Stimulated activated CD8-positive, alpha-beta memory T cell treated with anti-CD3 and anti-CD28 coated beads, Interleukin-15, amount 100 ng/mL, for 4 hours (primary cell): ENCODE data around the gene PANK1.

ENCODE experiments used
- DNase-seq, 2 donors: peaks; one replicate each; pipeline ENCODE4 v3.0.0-alpha.2; 2020; ENCODE audit warnings: low read depth in 2 of 2

The PANK1 gene

DNA sequence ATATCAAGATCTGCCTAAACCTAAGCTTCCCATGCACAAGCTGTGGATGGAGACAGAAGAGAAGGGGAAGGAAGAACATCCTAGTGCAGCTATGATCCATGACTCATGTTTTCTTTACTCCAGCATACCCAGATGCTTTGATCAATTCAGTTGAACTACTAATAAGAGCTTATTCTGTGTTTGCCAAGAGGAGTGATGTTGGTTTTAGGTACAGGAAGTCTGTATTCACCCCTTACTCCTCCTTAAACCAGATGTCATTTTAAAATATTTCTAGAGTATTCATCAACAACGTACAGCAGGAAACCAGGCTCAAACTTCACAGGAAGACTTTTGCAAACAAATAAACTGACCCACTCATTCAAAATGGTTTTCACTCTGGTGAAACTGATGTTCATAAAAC lies 29.2 kb downstream of the PANK1 start:
- DNase-seq, result no peak

DNA sequence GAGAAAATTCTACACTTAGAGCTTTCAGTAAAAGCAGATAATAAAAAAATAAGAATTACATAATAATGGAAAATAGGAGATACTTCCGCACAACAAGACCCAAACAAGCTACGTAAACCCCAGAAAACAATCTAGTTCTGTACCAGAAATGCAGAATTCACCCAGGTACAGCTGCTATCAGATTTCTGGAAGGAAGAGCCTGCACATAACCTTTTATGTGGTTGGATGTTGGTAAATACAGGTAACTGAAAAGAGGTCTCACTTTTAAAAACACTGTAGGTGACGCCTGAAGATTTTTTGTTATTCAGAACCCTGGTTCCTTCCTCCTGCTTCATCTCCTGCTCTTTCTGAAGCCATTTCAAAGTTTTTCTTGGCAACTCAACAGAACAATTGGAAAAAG lies 29.9 kb downstream of the PANK1 start:
- DNase-seq, result no peak

DNA sequence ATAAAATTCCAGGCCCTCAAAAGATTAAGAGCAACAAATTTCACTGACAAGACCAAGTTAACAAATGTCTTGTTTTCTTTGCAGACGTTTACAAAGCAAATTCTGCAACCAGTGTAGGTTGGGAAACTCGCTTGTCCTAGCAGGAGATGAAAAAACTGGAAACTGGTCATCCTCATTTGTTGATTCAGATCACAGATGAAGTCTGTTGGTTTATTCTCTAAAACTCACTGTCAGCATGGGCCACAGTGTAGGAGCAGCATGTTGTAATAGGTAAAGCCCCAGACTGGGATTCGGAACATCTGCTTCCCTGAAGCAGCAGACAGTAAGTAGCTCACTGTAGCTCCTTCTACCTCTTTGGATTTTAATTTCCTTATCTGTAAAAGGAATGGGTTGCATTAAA lies 31.5 kb downstream of the PANK1 start:
- no peak for DNase-seq

DNA sequence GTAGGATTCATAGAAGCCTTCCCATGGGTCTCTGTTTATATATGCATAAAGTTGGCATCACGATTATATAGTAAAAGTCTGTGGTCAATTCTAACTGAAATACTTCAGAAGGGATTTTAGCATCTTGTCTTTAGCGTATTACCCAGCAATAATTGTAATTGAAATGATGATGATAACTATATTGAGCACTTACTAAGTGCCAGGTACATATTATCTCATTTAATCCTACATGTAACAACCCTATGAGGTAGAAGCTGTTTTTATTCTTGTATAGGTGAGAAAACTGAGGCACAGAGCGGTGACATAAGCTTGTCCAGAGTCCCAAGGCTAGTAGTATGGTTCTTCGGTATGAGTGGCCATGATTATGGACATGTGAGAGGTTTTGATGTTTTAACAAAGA lies 33.8 kb downstream of the PANK1 start:
- no peak for DNase-seq

DNA sequence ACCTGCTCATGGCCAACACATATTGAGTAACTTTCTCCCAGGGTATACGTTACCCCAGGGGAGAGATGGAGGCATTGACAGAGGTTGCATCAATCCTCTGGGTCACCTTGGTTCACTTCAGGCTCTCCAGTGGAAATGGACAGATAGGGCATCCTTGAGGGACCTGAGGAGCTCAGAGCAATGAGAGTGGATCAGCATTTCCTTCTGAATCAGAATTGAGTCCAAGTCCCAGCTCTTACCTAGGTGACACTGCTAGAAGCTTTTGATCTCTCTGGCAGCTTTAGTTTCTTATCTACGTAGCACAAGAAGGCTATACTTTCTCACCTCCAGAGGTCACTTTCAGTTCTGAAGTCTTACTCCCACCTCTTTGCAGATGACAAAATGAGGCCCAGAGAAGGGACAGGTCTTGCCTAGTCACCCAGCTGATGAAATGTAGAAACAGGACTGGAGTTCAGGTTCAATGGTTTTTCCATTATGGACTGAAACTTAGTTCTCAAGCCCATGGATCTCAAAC lies 35.2 kb downstream of the PANK1 start:
- no peak for DNase-seq

DNA sequence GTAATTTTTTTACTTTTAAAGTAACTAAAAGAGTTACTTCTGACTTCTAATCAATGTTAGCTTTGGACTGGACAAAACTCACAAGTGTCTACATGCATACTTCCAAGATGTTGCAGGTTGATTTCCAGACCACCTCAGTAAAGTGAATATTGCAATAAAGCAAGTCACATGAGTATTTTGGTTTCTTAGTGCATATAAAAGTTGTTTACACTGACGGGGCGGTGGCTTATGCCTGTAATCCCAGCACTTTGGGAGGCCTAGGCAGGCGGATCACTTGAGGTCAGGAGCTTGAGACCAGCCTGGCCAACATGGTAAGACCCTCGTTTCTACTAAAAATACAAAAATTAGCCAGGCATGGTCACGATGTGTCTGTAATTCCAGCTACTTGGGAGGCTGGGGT lies 40.8 kb downstream of the PANK1 start:
- DNase-seq, result no peak

DNA sequence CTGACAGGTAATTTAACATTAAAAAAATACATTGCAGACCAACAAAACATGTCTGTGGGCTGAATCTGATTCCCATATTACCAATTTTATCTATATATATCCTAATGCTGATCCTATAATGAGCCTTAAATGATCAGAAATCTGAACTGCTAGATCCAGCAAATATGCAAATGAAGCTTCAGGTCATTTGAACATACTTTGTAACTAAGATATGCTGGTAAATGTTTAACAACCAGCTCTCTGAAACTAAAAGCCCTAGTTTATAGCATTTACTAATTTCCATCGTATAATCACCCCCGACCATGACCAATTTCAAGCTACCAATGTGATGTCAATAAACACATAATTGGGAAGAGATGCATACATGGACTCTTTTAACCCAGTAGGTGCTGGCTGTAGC lies 42.1 kb downstream of the PANK1 start:
- DNase-seq, result no peak

GRCh38 chr10:89601728-89602361 lies 43.2 kb downstream of the PANK1 start:
- DNase-seq, result no peak

DNA sequence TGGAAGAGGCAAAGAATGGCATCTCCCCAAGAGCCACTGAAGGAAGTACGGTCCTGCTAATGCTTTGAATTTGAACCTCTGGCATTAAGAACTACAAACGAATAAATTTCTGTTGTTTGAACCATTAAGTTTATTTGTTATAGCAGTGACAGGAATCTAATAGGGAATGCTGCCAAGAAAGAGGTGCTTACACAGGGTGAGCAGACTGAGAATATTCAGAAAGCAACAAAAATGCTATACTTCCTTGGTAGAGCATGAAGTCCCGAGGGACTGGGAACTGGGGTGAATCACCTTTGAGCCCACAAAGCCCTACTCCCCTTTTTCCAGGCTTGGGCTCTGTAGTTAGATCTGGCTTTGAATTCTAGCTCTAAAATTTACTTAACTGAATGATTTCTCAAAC lies 45.0 kb downstream of the PANK1 start:
- DNase-seq, result no peak

GRCh38 chr10:89593043-89593442 lies 52.0 kb downstream of the PANK1 start:
- no peak for DNase-seq

DNA sequence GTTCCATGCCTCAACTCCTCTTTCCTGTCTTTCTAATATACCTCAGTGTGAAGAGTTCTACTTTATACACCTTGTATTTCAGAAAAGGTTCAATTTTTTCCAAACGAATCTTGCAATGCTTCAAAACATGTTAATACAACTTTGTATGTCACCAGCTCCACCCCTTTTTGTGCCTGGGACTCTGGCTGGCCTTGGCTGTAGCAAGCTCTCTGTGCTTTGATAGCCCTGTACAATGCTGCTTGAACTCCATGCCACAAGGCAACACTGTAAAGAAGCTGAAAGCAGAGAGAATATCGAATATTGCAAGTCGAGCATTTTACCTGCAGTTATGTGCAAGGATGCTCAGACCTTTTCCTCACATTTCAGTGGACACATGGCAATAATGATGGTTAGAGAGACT lies 52.5 kb downstream of the PANK1 start:
- DNase-seq, result no peak

GRCh38 chr10:89591796-89592271 lies 53.2 kb downstream of the PANK1 start:
- no peak for DNase-seq

- no peak for DNase-seq
Measured at GRCh38 chr10:89591111-89591795, 53.8 kb downstream of the PANK1 start.

DNA sequence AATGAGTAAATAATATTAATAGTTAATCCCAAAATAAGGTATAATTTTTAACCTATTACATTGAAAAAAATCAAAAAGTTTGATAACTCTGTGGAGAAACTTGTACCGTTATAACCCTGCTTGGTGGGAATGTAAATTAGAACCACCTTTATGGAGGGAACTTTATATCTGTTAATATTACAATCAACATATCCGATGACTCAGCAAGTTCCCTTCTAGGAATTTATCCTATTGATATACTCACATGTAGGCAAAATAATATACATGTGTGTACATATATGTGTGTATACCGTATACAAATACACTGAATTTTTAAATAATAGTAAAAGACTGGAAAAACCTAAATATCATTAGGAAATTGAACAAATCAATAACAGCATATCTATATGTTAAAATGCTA lies 54.7 kb downstream of the PANK1 start:
- no peak for DNase-seq

GRCh38 chr10:89589101-89589720 lies 55.8 kb downstream of the PANK1 start:
- no peak for DNase-seq

DNA sequence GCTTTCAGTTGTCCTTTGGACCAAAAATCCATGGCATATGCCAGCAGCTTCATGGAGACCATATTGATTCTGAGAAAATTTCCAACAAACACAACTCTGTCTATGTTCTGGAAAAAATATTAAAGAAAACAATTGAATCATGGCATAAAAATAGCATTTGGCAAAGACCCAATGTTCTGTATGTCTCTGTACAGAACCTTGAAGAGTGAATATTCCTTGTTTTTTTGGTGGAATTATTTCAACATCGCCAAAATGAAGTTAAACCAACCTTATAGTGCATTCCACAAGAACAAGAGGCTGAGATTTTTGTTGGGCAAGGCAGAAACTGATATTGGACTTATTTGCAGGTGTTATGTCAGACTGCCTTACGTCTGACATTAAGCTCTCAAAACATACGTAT lies 56.4 kb downstream of the PANK1 start:
- no peak for DNase-seq

- DNase-seq, result no peak
Measured at GRCh38 chr10:89582022-89582421, 63.0 kb downstream of the PANK1 start.

- no peak for DNase-seq
Measured at GRCh38 chr10:89580243-89580642, 64.8 kb downstream of the PANK1 start.

DNA sequence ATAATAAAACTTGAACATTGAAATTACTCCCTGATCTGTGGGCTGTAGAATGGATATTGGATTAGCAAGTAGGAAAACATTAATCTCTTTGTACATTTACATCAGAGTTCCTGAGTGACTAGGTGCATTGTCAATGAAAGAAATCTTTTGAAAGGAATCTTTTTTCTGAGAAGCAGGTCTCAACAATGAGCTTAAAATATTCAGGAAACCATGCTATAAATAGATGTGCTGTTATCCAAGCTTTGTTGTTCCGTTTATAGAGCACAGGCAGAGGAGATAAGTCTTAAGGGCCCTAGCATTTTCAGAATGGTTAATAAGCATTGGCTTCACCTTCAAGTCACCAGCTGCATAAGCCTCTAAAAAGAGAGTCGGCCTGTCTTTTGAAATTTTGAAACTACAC lies 68.3 kb downstream of the PANK1 start:
- no peak for DNase-seq

DNA sequence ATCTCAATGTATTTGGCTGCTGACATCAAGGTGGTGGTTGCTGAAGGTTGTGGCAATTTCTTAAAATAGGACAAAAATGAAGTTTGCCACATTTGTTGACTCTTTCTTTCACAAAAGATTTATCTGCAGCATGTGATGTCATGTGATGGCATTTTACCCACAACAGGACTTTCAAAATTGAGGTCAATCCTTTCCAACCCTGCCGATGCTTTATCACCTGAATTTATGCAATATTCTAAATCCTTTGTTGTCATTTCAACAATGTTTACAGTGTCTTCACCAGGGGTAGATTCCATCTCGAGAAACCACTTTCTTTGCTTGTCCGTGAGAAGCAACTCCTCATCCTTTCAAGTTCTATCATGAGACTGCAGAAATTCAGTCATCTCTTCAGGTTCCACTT lies 69.0 kb downstream of the PANK1 start:
- DNase-seq, result no peak

GRCh38 chr10:89575031-89575430 lies 70.0 kb downstream of the PANK1 start:
- DNase-seq, result no peak

DNA sequence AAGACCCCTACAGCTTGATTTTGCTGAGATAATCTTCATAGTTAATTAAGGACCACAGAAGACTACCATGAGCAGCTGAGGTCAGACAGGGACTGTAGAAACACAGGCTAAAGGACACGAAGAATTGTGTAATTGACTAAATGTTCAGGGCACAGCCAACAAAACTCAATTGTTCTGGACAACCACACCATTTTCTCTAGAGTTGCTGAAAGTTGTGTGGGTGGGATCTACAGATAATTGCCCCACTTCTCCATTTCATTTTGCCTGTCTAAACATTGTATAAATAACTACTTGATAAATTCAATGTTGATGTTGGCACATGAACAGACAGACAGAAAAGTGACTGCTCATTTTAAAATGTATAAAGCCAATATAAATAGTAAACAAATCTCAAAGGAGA lies 70.7 kb downstream of the PANK1 start:
- no peak for DNase-seq
